GM18868 (cell line): Measurements from ENCODE around the gene MYH7.
A peak's percentile ranks its signal among the peaks of the same experiment; 100 is the strongest.
"Not testable (repeated sequence)": the region's sequence is repeated elsewhere in the genome, so short reads cannot be mapped to it uniquely, and the experiment has no call there.

ENCODE experiments used
- ATAC-seq: cut with Tn5 transposase; IDR thresholded peaks from one replicate; pipeline ENCODE4 v1.9.1; 2021; ENCODE audit warnings: mild to moderate bottlenecking, moderate library complexity; ENCODE audit not compliant: unreplicated experiment

The MYH7 gene

DNA sequence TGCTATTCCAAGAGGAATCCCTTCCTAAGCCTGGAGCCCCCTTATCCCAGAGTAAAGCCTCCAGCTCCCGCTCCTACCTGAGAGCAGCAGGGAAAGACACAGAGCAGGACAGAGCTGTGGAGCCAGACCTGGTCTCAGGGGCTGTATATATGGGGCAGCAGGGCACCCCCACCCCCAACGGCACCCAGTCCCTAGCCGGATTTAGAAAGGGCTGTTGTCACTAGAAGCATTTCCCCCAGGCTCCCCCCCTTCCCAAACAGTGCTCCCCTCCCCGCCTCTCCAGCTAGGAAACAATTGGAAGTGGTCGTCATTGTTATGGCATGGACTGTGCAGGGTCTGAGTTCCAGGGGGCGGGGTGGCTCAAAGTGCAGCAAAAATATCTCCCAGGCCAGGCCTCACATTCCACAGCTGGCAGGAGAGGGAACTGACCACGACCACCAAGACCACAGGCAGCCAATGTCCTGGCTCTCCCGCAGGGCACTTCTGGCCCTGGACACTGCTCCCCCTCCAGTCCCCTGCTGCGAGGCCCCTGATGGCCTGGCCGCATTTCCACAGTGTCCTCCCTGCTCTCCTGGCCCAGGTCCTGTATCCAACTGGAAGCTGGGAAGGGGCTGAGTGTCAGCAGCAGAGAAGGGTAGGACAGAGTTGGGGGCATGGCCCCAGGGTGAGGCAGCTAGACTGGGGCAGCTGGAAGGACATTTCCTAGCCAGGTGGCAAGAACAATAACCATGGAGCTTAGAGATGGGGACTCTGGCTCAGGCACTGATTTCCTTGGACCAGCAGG, at the start of gene MYH7:
Gene MYH7 (minus strand): TSS at position 118 of the 784 bp plus-strand sequence. CDS start 1,928 bp downstream, outside the sequence.
- no peak for ATAC-seq

DNA sequence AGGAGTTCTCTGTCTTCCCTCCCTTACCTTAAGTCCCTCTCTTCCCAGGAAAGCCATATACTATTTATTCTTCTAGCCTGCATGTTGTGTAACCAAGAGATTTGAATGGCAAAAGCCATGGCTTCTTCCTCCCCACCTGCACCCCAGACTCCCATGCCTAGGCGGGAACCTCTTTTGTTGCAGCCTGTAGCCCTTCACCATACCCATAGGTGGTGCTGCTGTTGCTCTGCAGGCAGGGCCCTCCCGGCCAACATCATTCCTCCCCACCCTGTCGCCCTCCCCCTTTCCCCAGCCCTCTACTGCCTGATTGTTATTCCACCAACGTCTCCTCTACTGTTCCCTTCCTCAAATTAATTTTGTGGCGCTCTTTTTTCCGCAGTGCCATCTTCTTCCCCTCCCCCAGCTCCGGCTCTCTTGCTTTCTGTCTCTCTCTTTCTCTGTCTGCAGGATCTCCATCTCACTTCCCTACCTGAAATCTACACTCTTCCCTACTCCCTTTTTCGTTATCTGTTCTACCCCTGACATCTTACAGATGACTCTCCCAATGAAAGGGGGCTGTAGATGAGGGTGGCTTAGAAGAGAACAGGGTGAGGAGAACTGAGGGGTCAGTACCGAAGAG, 47.9 kb upstream of the MYH7 start:
- no peak for ATAC-seq

DNA sequence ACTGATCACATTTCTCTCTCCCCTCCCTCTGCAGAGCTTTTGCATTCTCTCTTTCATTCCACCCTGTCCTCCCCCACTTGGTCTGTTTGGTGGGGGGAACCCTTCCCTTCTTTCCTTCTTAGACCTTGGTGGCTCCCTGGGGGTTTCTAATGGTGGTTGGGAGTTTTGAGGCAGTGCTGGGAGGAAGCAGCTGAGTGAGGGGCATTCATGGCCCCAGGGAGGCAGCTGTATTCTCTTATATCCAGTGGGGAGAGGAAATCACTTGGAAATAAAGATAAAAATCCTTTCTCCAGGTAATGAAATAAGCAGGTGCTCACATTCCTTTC, 47.3 kb upstream of the MYH7 start:
- ATAC-seq, result no peak

DNA sequence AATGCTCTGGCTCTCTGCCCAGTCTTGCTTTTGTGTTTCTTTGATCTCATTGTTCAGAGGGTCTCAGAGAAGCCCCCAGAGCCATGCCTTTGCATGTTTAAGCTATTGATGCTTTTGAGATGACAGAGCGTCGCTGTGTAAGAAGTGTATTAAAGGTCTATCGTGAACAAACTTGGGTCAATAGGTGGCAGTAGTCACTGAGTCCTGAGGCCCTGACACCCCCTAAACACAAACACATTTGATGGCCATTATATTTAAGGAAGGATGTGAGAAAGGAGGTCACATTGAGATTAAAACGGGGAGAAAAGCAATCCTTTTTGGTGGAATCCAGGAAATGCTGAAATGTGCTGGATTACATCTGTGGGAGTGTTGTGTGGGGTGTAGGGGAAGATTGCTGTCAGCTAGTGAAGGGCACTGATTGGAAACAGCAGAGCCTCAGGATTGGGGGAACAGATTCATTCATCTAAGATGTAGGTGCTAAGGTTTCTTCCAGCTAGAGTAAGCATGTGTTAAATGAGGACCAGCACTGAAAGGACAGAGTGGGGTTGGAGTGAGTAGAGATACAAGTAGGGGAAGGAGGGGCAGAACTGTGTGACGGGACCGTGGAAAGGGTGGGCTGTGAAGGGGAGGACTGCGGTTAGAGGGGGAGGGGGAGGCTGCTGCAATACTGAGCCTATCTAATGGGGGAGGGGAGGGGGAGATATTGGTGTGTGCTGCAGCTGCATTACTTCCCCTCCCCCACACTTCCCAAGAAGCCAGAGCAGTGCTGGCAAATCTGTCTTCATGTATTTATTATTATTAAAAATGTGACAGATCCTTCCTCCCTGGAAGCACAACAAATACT, 46.7 kb upstream of the MYH7 start:
- ATAC-seq, result no peak

DNA sequence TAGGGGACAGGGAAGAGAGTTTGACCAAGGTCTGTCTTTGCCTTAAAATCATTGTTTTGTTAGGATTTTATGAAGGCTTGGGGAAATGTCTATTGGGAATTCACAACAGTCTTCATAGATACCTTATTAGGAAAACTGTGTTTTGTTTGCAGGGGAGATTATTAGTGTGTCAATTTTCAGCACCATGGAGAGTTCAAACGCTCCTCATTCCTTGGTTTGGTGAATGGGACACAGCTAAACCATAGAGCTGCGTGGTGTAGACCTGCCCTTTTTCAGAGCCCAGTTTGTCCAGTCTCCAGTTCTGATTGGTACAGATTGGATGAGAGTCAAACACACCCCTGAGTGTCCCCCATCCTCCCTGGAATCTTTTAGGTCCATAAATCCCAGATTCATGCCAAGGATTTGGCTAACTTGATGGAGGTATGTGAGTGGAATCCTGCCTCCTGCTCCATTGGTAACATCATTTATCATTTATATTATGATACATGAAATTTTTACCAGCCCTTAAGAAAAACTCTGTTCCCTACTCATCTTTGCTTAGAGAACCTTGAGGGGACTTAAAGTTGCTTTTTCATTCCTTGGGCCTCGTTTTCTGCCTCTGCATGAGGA, 46.0 kb upstream of the MYH7 start:
- no peak for ATAC-seq

DNA sequence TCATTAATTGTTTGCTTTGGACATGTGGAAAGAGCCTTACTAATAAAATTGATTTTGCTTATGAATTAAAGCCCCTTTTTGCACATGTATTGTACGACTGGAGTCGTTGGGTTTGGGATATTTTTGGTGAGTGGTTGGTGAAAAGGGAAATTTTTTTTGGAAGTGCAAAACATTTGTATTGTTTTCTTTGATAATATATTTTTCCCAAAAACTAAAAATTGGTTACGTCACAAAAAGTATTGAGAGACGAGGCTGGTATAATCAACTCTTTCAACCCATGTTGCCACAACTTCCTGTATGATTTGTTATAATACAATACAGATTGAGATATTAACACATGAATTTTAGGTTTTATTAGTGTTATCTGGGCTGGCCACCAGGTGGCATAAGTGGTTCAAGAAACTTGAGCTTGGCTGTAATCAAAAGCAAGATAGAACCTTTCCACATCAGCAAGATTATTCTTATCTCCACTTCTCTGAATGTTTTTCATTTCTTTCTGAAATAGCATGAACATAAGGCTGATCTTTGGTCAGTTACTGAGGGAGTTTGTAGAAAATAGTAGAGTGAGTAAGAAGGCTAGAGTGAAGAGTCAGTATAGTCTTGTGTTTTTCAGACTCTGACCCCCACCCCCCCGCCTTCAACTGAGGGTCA, 42.8 kb upstream of the MYH7 start:
- no peak for ATAC-seq

DNA sequence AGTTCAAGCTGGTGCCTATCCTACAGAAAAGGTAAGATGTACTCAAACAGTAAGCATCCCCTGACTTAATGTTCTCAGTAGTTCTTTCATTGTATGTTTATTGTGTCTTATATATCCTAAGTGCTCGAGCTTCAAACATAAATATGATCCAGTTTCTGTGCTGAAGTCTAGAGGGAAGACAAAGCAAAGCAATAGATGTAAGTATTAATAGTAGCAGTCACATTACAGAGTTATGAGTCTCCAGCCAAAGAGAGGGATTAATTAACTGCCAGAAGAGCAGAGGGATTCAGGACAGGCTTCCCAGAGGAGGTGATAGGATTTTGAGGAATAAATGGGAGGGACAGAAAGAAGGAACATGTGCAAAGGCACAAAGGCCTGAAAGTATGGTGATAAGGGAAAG, 35.5 kb upstream of the MYH7 start:
- ATAC-seq, result no peak

DNA sequence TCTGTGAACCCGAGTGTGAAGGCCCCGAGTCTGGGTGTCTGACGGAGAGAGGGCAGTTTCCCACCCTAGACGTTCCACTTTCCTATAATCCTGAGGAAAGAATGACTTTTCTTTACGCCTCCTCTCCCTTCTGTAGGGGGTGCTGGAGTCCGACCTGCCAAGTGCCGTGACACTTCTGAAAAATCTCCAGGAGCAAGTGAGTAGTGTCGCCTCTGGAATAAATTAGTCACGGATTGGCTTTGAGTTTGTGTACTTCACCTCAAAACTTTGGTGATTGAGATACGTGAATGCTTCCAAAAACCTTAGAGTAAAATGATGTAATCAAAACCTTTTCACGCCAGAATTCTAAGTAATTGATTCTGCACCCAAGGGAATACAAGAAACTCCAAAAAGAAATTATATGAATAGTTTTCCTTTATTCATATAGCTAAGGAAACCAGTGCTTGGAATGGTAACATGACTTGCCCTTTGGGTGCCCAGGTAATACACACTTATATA, 34.5 kb upstream of the MYH7 start:
- ATAC-seq, result peak; percentile 2

DNA sequence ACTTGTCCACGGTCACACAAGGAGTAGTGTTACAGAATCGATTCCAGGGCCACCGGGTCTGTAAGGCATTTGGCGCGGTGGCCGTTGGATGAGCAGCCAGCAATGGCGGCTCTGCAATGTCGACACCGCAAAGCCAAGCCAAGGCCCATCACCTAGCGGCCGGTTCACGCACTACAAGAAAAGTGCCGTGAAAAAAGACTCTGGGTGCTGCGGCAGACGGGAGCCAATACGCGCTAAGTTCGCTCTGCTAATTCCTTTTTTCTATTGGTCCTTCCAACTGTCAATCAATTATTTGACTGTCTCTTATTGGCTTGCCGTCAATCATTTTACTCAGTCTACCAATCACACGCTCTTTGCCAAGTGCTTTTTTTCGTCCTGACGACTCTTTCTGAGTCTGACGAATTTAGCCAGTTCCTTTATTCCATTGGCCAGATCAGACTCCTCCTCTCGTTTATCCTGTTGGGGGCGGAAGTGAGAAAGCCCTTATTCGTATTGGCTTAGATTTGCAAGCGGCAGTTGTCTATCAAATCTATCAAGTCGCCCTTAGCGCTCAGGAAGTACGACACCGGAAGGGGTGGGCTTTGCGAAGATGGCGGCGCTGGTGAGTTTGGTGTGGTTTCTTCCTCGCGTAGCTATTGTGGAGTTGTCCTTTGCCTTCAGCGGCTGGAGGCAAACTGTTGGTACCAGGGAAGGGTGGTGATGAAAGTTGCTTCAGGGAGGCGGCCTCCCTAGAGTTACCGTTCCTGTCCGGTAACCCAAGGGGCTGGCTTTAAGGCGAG, 33.9 kb upstream of the MYH7 start, which contains the start of gene NGDN:
Gene NGDN (plus strand): TSS at position 577 of the 779 bp plus-strand sequence. CDS start 13 bp downstream, at position 590.
- peak; percentile 96 for ATAC-seq

DNA sequence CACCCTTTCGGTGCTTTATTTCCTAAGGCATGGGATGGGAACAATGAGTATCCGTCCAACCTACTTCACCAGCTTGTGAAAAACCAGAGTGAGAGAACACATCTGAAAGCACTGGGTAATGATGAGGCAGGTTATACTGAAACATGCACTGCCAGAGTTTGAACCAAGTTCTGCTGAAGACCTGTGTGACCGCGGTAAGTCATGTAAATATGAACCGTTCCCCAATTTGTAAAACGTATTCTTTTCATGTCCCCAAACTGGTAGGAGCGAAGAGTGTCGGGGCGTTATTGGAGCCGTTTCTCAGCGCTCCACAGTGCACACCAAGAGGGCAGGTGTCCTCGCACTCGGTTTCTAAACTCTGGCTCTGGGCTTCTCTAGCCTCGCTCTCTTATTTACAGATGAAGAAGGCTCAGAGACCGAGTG, 33.3 kb upstream of the MYH7 start:
- ATAC-seq, result no peak

DNA sequence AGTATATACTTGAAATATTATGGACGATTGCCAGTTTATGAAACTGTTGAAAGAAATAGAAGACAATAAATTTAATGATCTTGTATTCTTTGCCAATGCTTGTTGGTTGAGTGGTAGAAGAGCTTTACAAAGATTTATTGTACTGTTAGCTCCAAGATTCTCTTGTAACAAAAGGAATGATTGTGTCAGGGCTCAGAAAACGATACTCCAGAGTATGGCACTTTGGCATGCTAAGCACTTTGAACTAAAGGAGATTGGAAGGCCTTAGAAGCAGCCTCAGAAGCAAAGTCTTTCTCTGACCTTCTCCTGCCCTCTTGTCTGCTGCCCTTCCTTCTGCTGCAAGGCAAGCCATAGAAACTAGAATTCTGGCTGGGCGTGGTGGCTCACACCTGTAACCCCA, 29.8 kb upstream of the MYH7 start:
- ATAC-seq, result no peak

DNA sequence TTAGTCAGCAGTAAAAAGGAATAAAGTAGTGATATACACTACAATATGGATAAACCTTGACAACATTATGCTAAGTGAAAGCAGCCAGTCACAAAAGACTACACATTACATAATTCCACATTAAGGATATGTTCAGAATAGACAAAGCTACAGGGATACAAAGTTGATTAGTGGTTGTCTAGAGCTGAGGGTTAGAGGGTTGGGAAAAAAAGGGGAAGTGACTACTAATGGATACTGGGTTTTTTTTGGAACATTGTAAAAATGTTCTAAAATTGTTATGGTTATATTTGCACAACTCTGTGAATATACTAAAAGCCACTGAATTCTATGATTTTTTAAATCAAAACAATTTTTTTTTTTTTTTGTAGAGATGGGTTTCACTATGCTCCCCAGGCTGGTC, 29.2 kb upstream of the MYH7 start:
- no peak for ATAC-seq

DNA sequence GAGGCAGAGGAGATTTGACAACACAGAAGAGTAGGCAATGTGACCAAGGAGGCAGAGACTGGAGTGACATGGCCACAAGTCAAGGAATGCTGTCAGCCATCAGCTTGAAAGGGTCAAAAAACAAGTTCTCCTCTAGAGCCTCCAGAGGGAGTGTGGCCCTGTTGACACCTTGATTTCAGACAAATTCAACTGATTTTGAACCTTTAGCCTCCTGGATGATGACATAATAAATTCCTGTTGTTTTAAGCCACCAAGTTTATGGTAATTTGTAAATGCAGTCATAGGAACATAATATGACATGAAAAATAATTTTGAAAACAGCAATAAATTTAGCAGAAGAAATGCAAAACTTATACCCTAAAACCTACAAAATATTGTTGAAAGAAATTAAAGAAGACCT, 25.5 kb upstream of the MYH7 start:
- no peak for ATAC-seq

DNA sequence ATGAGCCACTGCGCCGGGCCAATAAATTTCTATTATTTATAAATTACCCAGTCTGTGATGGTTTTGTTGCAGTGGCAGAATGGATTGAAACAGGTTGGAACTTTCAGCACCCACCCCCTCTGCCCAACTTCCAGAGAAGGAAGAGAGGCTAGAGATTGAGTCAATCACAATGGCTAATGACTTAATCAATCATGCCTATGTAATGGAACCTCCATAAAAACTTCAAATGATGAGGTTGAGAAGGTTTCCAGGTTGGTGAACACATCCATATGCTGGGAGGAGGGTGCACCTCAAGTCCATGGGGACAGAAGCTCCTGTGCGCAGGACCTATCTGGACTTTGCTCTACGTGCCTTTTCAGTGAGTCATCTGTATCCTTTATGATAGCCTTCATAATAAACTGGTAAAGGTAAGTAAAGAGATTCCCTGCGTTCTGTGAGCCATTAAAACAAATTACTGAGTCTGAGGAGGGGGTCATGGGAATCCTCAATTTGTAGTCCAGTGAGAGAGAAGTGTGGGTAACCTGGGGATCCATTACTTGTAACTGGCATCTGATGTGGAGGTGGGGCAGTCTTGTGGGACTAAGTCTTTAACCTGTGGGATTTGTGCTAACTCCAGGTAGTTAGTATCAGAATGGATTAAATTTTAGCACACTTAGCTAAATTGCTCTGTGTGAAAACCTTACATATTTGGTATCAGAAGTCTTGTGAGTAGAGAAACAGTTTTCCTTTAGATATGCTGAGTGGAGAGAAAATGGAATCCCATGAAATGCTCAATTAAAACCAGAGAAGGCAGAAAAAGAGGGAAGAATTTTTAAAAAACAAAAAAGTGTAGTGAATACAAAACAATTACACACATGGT, 22.4 kb upstream of the MYH7 start:
- no peak for ATAC-seq

DNA sequence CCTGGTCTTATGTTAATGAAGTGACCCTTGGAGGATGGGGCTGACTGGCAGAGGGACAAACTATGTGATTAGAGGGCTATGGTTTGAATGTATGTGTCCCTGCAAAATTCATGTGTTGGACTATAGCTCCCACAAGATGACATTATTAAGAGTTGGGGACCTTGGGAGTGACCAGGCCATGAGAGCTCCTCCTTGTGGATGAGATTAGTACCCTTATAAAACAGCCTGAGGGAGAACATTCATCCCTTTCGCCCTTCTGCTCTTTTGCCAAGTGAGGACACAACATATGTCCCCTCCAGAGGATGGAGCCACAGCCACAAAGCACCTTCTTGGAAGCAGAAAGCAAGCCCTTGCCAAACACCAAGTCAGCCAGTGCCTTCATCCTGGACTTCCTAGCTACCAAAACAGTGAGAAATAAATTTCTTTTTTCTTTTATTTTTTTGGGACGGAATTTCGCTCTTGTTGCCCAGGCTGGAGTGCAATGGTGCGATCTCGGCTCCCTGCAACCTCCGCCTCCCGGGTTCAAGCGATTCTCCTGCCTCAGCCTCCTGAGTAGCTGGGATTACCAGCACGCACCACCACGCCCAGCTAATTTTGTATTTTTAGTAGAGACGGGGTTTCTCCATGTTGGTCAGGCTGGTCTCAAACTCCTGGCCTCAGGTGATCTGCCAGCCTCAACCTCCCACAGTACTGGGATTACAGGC, 21.6 kb upstream of the MYH7 start:
- ATAC-seq, result not testable (repeated sequence)

DNA sequence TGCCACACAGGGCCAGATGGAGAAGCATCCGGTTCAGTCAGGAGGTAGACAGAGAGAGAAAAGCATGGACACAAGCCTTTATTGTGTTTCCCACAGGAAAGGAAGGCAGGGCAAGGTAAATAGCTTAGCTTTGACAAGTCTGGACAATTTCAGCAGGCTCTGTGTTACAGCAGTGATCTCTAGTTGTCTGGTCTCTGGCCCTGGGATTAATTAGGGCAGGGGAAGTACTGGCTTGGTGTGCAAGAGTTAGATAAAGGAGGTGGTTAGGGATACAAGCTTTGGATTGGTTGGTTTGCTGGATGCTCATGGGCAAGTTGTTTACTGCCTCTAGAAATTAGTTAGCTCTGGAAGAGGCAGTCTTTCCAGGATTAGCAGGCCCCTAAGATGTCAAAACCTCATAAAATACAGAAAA, 19.0 kb upstream of the MYH7 start:
- ATAC-seq, result no peak

DNA sequence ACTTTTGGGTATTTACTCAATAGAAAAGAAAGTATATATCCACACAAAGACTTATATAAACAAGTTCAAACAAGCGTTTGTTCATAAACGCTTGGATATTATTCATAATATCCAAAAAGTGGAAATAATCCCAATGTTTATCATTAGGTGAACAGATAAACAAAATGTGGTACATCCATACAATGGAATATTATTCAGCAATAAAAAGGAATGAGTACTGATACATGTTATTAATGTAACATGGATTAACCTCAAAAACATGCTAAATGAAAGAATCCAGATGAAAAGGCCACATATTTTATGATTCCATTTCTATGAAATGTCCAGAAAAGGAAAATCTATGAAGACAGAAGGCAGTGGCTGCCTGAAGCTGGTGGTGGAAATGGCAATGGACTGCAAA, 16.8 kb upstream of the MYH7 start:
- no peak for ATAC-seq

DNA sequence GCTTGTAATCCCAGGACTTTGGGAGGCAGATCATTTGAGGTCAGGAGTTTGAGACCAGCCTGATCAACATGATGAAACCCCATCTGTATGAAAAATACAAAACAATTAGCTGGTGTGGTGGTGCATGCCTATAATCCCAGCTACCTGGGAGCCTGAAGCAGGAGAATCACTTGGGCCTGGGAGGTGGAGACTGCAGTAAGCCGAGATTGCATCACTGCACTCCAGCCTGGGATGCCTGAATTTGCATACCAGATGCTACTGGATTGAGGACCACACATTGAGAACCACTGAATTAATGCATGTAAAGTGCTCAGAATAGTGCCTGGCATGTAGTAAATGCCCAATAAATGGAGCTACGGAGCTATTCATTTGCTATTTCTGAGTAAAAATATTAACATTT, 14.9 kb upstream of the MYH7 start:
- ATAC-seq, result no peak
